DOHH2 (cell line): Measurements from ENCODE around the gene TSPYL4.

Experiments
- H3F3A ChIP-seq: fragments of 200-600 bp; sonication (generic), shearing (Covaris generic); 2 replicates; pipeline ENCODE4 v1.6.0; 2016; ENCODE audit warnings: antibody characterized with exemption, mild to moderate bottlenecking; ENCODE audit not compliant: control insufficient read depth, insufficient read depth
- H3K27ac ChIP-seq: fragments of 200-600 bp; sonication (generic); 2 replicates; pipeline ENCODE4 v1.5.1; 2014; ENCODE audit warnings: low read depth, mild to moderate bottlenecking, low read length, moderate library complexity
- H3K27me3 ChIP-seq: fragments of 200-600 bp; sonication (generic); 2 replicates; pipeline ENCODE4 v1.6.1; 2014; ENCODE audit warnings: mild to moderate bottlenecking, low read length, mixed read lengths; ENCODE audit not compliant: control insufficient read depth
- H3K36me3 ChIP-seq: fragments of 200-600 bp; sonication (generic); 2 replicates; pipeline ENCODE4 v1.6.1; 2014; ENCODE audit warnings: mild to moderate bottlenecking, low read length, moderate library complexity, mixed read lengths; ENCODE audit not compliant: control insufficient read depth
- H3K4me1 ChIP-seq: fragments of 200-600 bp; sonication (generic); 2 replicates; pipeline ENCODE4 v1.6.1; 2014; ENCODE audit warnings: mild to moderate bottlenecking, low read length, mixed read lengths; ENCODE audit not compliant: control insufficient read depth
- H3K4me2 ChIP-seq: fragments of 200-600 bp; sonication (generic); 2 replicates; pipeline ENCODE4 v1.6.0; 2014; ENCODE audit warnings: mild to moderate bottlenecking, low read length, moderate library complexity
- H3K4me3 ChIP-seq: fragments of 200-600 bp; sonication (generic); 2 replicates; pipeline ENCODE4 v1.5.1; 2014; ENCODE audit warnings: mild to moderate bottlenecking, low read length, mixed read lengths
- H3K79me2 ChIP-seq: fragments of 200-600 bp; sonication (generic); 2 replicates; pipeline ENCODE4 v1.6.1; 2014; ENCODE audit warnings: mild to moderate bottlenecking, low read length, mixed read lengths; ENCODE audit not compliant: control insufficient read depth
- H3K9me2 ChIP-seq: fragments of 200-600 bp; sonication (generic); replicated peaks from 2 replicates; pipeline ENCODE4 v1.6.1; 2014; ENCODE audit warnings: mild to moderate bottlenecking, low read length, mixed read lengths; ENCODE audit not compliant: control insufficient read depth
- H3K9me3 ChIP-seq: fragments of 200-600 bp; sonication (generic); 2 replicates; pipeline ENCODE4 v1.6.1; 2014; ENCODE audit warnings: antibody characterized with exemption, low read length, mixed read lengths; ENCODE audit not compliant: control insufficient read depth, insufficient read depth
- H4K20me1 ChIP-seq: fragments of 200-600 bp; sonication (generic); 2 replicates; pipeline ENCODE4 v1.6.0; 2014; ENCODE audit warnings: low read depth, mild to moderate bottlenecking, antibody characterized with exemption, low read length, moderate library complexity; ENCODE audit not compliant: control insufficient read depth, insufficient read depth
- EZH2phosphoT487 ChIP-seq: fragments of 200-600 bp; sonication (generic); IDR thresholded peaks from 2 replicates; pipeline ENCODE4 v1.6.1; 2017; ENCODE audit warnings: borderline replicate concordance, mild to moderate bottlenecking, antibody characterized with exemption, low read length, moderate library complexity, mixed read lengths
- TF ChIP-seq, protein P1 (sequence below): fragments of 200-600 bp; sonication (generic); IDR thresholded peaks from one replicate; pipeline ENCODE4 v1.5.1; 2014; ENCODE audit warnings: antibody characterized with exemption, mild to moderate bottlenecking, low read depth, low read length; ENCODE audit not compliant: poor library complexity, severe bottlenecking

TSPYL4 gene

DNA sequence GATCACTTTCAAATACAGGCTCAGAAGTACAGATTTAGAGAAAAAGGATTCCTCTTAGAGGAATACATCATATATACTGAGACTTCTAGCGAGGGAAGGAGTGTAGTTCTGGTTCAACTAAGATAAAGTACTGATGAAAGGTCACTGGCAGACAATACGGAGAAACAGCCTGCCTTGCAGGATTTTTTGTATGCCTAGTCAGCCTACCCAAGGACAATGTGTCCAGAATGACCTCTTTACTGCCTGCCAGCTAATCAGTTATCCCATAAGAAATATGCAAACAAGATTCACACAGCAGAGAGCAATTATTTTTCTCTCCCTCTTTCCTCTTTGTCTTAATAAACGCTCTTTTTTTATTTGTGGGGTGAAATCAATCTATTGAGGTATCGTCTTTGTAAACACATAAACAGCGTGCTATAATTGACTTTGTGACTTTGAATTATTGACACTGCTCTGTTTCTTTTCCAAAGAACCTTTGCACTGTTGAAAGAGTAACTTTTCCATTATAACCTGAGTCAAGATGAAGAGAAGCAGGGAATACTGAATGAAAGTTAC lies 1.4 kb upstream of the TSPYL4 start:
- Histone ChIP-seq H3K36me3 (peaks cover 19% of the 10 kb centered on the region), H3K79me2 (peaks cover 52% of the 10 kb centered on the region), H3K27ac (no peak overlapping the region), H3K4me1 (peaks cover 42% of the 10 kb centered on the region), H3K9me3 (no peaks in the 10 kb centered on the region), H3F3A (no peaks in the 10 kb centered on the region; the same call in 1 of the 2 replicates), H3K9me2 (no peaks in the 10 kb centered on the region), H3K4me2 (peak overlapping the region; percentile 92), H4K20me1 (no peaks in the 10 kb centered on the region), H3K4me3 (peak overlapping the region; percentile 92), H3K27me3 (no peaks in the 10 kb centered on the region)
- TF ChIP-seq, protein P1, sequence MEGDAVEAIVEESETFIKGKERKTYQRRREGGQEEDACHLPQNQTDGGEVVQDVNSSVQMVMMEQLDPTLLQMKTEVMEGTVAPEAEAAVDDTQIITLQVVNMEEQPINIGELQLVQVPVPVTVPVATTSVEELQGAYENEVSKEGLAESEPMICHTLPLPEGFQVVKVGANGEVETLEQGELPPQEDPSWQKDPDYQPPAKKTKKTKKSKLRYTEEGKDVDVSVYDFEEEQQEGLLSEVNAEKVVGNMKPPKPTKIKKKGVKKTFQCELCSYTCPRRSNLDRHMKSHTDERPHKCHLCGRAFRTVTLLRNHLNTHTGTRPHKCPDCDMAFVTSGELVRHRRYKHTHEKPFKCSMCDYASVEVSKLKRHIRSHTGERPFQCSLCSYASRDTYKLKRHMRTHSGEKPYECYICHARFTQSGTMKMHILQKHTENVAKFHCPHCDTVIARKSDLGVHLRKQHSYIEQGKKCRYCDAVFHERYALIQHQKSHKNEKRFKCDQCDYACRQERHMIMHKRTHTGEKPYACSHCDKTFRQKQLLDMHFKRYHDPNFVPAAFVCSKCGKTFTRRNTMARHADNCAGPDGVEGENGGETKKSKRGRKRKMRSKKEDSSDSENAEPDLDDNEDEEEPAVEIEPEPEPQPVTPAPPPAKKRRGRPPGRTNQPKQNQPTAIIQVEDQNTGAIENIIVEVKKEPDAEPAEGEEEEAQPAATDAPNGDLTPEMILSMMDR = no peak
- TF ChIP-seq EZH2phosphoT487 = no peak

DNA sequence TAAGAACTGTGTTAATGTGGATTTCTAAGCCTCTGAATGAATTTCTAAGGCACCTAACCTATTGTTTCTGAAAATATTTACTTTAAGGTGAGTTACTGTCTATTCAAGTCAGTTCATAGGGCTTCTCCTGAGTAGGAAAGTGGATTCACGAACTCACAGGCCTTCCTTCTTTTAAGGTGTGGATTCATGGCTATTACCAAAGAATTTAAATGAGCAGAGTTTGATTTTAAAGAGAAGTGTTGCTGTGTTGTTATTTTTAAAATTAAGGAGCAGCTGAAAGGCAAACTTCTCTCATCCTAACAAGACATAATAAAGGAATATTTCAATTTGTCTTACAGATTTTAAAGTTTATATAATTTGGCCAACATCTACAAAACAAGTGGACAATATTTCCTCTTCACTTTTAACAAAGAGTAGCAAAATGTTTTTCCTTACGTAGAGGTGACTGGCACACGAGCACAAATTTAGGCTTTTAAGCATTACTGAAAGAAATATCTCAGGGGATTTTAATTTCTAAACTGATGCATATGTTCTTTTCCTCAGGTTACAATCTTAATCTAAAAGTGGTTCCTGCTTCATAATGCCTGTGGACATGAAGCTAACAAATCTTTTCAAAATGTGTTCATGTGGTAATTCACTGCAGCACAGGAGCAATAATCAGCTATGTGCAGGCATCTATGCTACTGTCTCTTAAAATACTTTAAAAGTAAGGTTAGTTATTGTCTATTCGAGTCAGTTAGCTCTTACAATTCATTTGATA lies 602 bp upstream of the TSPYL4 start:
- Histone ChIP-seq H3K4me3 (peak overlapping the region; percentile 92), H3K79me2 (peaks cover 55% of the 10 kb centered on the region), H3K4me2 (peak overlapping the region; percentile 92), H3K27me3 (no peaks in the 10 kb centered on the region), H3K36me3 (peaks cover 19% of the 10 kb centered on the region), H3K4me1 (peaks cover 46% of the 10 kb centered on the region), H3K27ac (peak overlapping the region; percentile 28; the same call in 1 of the 2 replicates), H3F3A (no peaks in the 10 kb centered on the region; the same call in 1 of the 2 replicates), H4K20me1 (no peaks in the 10 kb centered on the region), H3K9me3 (no peaks in the 10 kb centered on the region), H3K9me2 (no peaks in the 10 kb centered on the region)
- TF ChIP-seq, protein P1 = no peak
- TF ChIP-seq EZH2phosphoT487 = no peak

DNA sequence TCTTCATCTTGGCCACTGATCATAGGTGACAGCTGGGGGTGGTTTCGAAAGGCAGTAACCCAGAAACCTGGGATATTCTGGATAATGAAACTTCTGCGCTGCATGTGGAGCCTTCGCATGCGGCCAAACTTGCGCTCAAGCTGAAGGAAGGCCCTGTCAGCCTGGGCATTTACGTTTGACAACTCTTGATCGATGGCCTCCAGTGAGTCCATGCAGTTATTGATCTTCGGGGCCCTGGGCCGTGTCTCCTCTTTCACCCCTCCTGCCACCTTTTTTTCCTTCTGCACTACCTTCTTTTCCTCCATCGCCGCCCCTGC lies 729 bp downstream of the TSPYL4 start:
- H3K27ac ChIP-seq = no peak overlapping the region
- TF ChIP-seq, protein P1 = no peak
- no peak for TF ChIP-seq EZH2phosphoT487
- peak overlapping the region; percentile 92 for H3K4me3 ChIP-seq
- no peaks in the 10 kb centered on the region for H3K9me2 ChIP-seq
- H3K27me3 ChIP-seq = no peaks in the 10 kb centered on the region
- H3K9me3 ChIP-seq = no peaks in the 10 kb centered on the region
- peaks cover 46% of the 10 kb centered on the region for H3K4me1 ChIP-seq
- H3F3A ChIP-seq = no peaks in the 10 kb centered on the region; the same call in 1 of the 2 replicates
- H3K36me3 ChIP-seq = peaks cover 19% of the 10 kb centered on the region
- H3K4me2 ChIP-seq = peak overlapping the region; percentile 92
- no peaks in the 10 kb centered on the region for H4K20me1 ChIP-seq
- H3K79me2 ChIP-seq = peaks cover 55% of the 10 kb centered on the region
